ENCODE data around the gene TLN1. TPM values are rescaled to one million over a fixed set of nuclear protein-coding genes. Genes with fewer than 3 reads are reported as not detected.

The TLN1 gene
- total RNA-seq, 4 donors from 2014 or later, result 888 to 1,583 (median 1,047) TPM

DNA sequence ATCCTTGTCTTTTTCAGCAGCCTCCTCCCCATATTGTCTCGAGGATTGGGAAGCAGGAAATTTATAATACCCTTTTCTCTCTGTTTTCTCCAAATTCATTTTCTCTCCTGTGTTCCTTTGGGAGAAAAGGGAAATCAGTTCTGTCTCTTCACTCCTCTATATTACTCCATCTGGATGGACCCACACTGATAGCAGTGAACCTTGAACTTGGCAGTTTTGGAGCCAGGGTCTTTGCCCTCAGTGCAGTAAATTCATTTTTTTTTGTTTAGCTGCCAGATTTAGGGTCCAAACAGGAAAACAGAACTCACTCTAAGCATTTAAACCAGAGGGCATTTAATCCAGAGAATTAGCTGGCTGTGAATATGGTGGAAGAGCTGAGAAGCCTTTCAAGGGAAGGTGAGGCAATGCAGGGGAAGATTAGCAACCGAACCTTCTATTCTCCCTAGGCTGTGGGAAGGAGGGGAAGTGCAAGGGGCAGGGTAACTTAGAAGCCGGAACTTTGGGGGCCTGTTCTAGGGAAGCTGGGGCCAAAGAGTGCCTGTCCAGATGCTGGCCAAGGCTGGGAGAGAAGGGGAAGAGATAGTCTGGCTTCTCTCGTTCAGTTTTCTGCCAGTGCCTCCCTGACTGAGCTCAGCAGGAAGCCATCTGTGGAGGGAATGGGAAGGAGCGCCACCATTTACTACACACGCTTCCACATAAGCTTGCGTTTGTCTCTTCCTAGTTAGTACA, 43.1 kb upstream of the TLN1 start:
- 63 to 66% methylated on average over 5 to 7 of the region's 7 CpGs for WGBS, 2 donors (ENCODE audit: low coverage in 1 of 2)
- peak; percentile 42 for ATAC-seq
- H3K9me3 ChIP-seq, result no peaks in the 10 kb centered on the region
- no peak for TF ChIP-seq POLR2AphosphoS5 (IDR thresholded peaks at IDR 0.05)
- TF ChIP-seq EP300 (IDR thresholded peaks at IDR 0.05), result no peak
- no peak for TF ChIP-seq POLR2A (IDR thresholded peaks at IDR 0.05)
- TF ChIP-seq, protein P1, sequence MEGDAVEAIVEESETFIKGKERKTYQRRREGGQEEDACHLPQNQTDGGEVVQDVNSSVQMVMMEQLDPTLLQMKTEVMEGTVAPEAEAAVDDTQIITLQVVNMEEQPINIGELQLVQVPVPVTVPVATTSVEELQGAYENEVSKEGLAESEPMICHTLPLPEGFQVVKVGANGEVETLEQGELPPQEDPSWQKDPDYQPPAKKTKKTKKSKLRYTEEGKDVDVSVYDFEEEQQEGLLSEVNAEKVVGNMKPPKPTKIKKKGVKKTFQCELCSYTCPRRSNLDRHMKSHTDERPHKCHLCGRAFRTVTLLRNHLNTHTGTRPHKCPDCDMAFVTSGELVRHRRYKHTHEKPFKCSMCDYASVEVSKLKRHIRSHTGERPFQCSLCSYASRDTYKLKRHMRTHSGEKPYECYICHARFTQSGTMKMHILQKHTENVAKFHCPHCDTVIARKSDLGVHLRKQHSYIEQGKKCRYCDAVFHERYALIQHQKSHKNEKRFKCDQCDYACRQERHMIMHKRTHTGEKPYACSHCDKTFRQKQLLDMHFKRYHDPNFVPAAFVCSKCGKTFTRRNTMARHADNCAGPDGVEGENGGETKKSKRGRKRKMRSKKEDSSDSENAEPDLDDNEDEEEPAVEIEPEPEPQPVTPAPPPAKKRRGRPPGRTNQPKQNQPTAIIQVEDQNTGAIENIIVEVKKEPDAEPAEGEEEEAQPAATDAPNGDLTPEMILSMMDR (IDR thresholded peaks at IDR 0.05), result no peak
- H3K27ac ChIP-seq, result no peak overlapping the region
- H3K4me3 ChIP-seq, result no peak overlapping the region
- H3K4me1 ChIP-seq, result peaks cover 7 to 22% (median 20%) of the 10 kb centered on the region in 3 donors
- H3K36me3 ChIP-seq, result no peaks in the 10 kb centered on the region
- no peaks in the 10 kb centered on the region for H3K27me3 ChIP-seq

DNA sequence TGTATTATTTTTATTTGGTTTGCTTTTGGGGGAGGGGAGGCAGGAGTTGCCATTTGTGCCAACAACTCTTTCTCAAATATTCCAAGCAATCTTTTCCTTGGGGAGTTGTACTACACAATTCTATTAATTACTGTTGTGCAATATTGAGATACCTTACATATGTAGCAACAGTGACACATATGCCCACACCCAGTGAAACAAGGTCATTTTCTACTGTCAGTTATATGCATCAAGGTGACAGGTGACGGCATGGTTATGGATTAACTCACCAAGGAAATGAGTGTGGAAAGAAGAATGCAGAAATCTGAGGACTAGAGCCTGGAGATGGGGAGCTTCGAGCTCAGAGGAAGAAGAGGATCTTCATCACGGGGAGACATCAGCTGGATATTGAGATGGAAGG, 39.9 kb upstream of the TLN1 start:
- H3K4me3 ChIP-seq, result no peak overlapping the region
- no peaks in the 10 kb centered on the region for H3K27me3 ChIP-seq
- peak overlapping the region in 3 of 4 donors; percentile 15 to 78 (median 70) for H3K27ac ChIP-seq
- no peak for ATAC-seq
- peaks cover 7 to 26% (median 22%) of the 10 kb centered on the region in 3 donors for H3K4me1 ChIP-seq
- TF ChIP-seq EP300 (IDR thresholded peaks at IDR 0.05) (no peak), POLR2A (IDR thresholded peaks at IDR 0.05) (no peak), POLR2AphosphoS5 (IDR thresholded peaks at IDR 0.05) (no peak)
- WGBS, 2 donors (ENCODE audit: low coverage in 1 of 2), result 85 to 87% methylated on average over 3 of the region's 3 CpGs
- H3K36me3 ChIP-seq, result no peaks in the 10 kb centered on the region
- no peaks in the 10 kb centered on the region for H3K9me3 ChIP-seq

DNA sequence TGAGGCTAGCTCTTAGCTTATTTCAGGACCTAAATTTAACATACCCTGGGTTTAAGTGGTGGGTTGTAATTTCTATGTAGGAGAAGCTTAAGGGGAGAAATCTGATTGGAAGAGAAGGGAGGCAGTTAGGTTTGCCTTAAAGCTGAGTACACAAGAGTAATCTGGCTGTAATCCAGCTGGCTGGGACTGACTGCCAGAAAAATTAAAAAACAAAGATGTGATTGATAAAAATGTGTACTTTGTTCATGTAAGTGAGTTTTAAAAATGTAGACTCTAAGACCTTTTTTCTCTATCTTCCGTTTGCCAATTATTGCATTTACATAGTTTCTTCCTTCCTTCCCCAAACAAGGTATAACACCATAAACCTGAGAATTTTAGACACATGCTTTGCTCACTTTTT, 39.5 kb upstream of the TLN1 start:
- TF ChIP-seq, protein P1 (IDR thresholded peaks at IDR 0.05), result no peak
- TF ChIP-seq POLR2AphosphoS5 (IDR thresholded peaks at IDR 0.05) (no peak), POLR2A (IDR thresholded peaks at IDR 0.05) (no peak), EP300 (IDR thresholded peaks at IDR 0.05) (no peak)
- Histone ChIP-seq H3K4me3 (no peak overlapping the region), H3K36me3 (no peaks in the 10 kb centered on the region), H3K27me3 (no peaks in the 10 kb centered on the region), H3K9me3 (no peaks in the 10 kb centered on the region), H3K4me1 (peaks cover 7 to 26% (median 22%) of the 10 kb centered on the region in 3 donors), H3K27ac (peak overlapping the region; percentile 45 to 78 (median 66))
- no peak for ATAC-seq
- 22 to 70% methylated on average over 1 of the region's 1 CpG for WGBS, 2 donors (ENCODE audit: low coverage in 1 of 2)

DNA sequence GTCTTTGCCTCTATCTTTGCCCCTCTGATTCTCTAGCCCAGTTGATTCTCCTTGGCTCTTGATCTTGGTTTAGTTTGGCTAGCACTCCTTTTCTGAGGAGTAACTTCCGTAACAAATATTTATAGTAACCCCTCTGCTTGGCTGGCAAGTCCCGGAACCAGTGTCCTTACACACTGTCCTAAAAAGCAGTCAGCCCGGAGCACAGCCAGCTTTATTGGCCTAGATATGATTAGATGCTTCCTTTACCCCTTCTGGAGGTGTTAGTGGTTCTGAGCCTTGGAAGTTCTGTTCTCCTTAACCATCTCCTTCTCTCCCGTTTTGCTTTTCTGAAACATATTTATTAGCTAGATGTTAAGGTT, 39.1 kb upstream of the TLN1 start:
- no peaks in the 10 kb centered on the region for H3K36me3 ChIP-seq
- no peaks in the 10 kb centered on the region for H3K9me3 ChIP-seq
- H3K27ac ChIP-seq, result peak overlapping the region; percentile 45 to 78 (median 66)
- no peaks in the 10 kb centered on the region for H3K27me3 ChIP-seq
- H3K4me3 ChIP-seq, result no peak overlapping the region
- 0 to 2% methylated on average over 4 of the region's 4 CpGs for WGBS, 2 donors (ENCODE audit: low coverage in 1 of 2)
- ATAC-seq, result peak; percentile 81
- TF ChIP-seq POLR2AphosphoS5 (IDR thresholded peaks at IDR 0.05) (peak; percentile 26), POLR2A (IDR thresholded peaks at IDR 0.05) (no peak)
- H3K4me1 ChIP-seq, result peaks cover 7 to 26% (median 22%) of the 10 kb centered on the region in 3 donors

DNA sequence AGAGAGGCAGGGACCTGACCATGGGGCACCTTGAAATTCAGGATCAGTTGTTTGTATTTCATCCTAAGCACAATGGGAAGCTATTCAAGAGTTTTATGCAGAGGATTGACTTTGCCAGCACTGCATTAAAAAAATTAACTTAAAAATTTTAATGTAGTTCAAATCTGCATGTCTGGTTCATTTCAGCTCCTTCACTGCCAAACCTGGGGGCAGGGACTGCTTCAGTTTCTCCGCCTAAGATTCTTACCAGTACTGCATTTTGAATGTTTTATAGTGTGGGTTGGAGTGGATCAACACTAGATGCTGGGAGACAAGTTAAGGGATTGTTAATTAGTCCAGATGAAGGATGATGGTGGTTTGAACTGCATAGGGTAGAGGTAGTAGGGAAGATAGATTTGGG, 37.8 kb upstream of the TLN1 start:
- Histone ChIP-seq H3K27me3 (no peaks in the 10 kb centered on the region), H3K27ac (no peak overlapping the region), H3K4me1 (peaks cover 7 to 26% (median 22%) of the 10 kb centered on the region in 3 donors), H3K9me3 (no peaks in the 10 kb centered on the region), H3K36me3 (no peaks in the 10 kb centered on the region), H3K4me3 (no peak overlapping the region)
- 89 to 100% methylated on average over 1 of the region's 1 CpG for WGBS, 2 donors (ENCODE audit: low coverage in 1 of 2)
- no peak for ATAC-seq
- TF ChIP-seq EP300 (IDR thresholded peaks at IDR 0.05) (no peak), POLR2AphosphoS5 (IDR thresholded peaks at IDR 0.05) (no peak), POLR2A (IDR thresholded peaks at IDR 0.05) (no peak)
- TF ChIP-seq, protein P1 (IDR thresholded peaks at IDR 0.05), result no peak

DNA sequence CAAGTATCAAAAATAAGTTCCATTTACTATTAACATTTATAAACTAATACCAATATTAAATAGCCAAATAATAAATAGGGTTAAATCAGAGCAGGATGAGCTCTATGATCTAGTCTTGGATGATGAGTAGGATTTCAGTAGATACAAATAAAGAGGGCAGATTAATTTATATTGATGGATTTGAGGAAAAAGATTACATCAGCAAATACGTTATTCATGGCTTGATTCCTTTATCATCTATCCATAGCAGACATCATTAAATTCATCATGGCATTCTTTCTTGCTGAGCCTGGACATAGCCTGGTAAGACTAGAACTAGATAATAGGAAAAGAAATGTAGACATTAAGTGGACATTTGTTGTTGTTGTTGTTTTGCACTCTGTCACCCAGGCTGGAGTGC, 35.5 kb upstream of the TLN1 start:
- no peak for ATAC-seq
- TF ChIP-seq, protein P1 (IDR thresholded peaks at IDR 0.05), result no peak
- TF ChIP-seq POLR2AphosphoS5 (IDR thresholded peaks at IDR 0.05), result no peak
- TF ChIP-seq EP300 (IDR thresholded peaks at IDR 0.05), result no peak
- no peaks in the 10 kb centered on the region for H3K9me3 ChIP-seq
- H3K36me3 ChIP-seq, result no peaks in the 10 kb centered on the region
- no peak overlapping the region for H3K27ac ChIP-seq
- H3K4me1 ChIP-seq, result peaks cover 7 to 26% (median 22%) of the 10 kb centered on the region in 3 donors
- 88 to 95% methylated on average over 1 of the region's 1 CpG for WGBS, 2 donors (ENCODE audit: low coverage in 1 of 2)
- no peak overlapping the region for H3K4me3 ChIP-seq
- H3K27me3 ChIP-seq, result no peaks in the 10 kb centered on the region

Data from gastroesophageal sphincter (tissue), 4 donors.